ENCODE results near the gene CHSY3.
A peak's percentile ranks its signal among the peaks of the same experiment; 100 is the strongest.

The CHSY3 gene

GRCh38 chr5:129945028-129945427, 40.8 kb downstream of the CHSY3 start:
- DNase-seq (ENCODE audit: low spot score) = no peak
- FAIRE-seq = no peak

GRCh38 chr5:129945774-129946270, 41.6 kb downstream of the CHSY3 start:
- FAIRE-seq (no peak), DNase-seq (ENCODE audit: low spot score) (no peak)

DNA sequence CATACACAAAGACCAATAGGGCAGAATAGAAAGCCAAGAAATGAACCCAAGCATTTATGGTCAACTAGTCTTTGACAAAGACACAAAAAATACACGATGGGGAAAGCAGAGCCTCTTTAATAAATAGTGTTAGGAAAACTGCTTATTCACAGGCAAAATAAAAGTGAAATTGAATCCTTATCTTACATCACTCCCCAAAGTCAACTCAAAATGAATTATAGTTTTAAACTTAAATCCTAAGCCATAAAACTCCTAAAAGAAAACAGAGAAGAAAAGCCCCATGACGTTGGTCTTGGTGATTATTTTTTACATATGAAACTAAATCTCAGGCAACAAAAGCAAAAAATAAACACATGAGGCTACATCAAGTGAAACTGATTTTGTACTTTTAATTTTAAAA, 46.8 kb downstream of the CHSY3 start:
- DNase-seq (ENCODE audit: low spot score) = no peak
- no peak for FAIRE-seq

DNA sequence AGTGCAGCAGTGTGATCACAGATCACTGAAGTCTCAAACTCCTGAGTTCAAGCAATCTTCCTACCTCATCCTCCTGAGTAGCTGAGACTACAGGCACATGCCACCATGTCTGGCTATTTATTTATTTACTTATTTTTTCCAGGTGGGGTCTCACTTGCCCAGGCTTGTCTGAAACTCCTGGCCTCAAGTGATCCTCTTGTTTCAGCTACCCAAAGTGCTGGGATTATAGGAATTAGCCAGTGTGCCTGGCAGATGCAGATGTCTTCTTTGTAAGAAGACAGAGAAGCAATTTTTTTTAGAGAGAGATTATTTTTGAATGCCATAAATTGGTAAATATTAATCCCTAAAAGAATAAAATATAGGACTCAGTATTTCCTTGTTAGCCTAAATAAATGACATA, 54.3 kb downstream of the CHSY3 start:
- FAIRE-seq (no peak), DNase-seq (ENCODE audit: low spot score) (no peak)

DNA sequence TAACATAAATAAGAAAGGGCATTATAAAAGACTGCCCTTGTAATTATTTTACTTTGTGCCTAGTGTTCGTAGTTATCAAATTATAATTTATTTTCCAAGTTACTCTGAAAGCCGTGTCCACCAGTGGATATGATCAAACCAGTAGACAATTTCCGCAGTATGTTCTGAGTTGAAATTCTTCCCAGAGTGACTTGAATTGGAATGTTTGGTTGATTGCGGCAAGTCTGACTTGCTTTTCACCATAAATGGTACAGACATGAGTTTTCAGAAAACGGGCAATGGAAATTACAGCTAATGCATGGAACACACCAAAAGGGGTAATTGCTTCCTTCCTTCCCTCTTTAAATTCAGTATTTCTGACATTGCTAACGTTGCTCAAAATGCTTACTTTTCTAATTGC, 56.6 kb downstream of the CHSY3 start:
- no peak for DNase-seq (ENCODE audit: low spot score)
- no peak for FAIRE-seq

- no peak for FAIRE-seq
- no peak for DNase-seq (ENCODE audit: low spot score)
These were observed 58.2 kb downstream of the CHSY3 start for GRCh38 chr5:129962506-129962905.

GRCh38 chr5:129963359-129963758, 59.1 kb downstream of the CHSY3 start:
- peak; percentile 19 for DNase-seq (ENCODE audit: low spot score)
- no peak for FAIRE-seq

- FAIRE-seq (no peak), DNase-seq (ENCODE audit: low spot score) (no peak)
These were observed 61.8 kb downstream of the CHSY3 start for GRCh38 chr5:129966071-129966470.

GRCh38 chr5:129971714-129972113, 67.4 kb downstream of the CHSY3 start:
- FAIRE-seq = no peak
- DNase-seq (ENCODE audit: low spot score) = no peak

GRCh38 chr5:129972465-129973141, 68.3 kb downstream of the CHSY3 start:
- DNase-seq (ENCODE audit: low spot score) (no peak), FAIRE-seq (no peak)

DNA sequence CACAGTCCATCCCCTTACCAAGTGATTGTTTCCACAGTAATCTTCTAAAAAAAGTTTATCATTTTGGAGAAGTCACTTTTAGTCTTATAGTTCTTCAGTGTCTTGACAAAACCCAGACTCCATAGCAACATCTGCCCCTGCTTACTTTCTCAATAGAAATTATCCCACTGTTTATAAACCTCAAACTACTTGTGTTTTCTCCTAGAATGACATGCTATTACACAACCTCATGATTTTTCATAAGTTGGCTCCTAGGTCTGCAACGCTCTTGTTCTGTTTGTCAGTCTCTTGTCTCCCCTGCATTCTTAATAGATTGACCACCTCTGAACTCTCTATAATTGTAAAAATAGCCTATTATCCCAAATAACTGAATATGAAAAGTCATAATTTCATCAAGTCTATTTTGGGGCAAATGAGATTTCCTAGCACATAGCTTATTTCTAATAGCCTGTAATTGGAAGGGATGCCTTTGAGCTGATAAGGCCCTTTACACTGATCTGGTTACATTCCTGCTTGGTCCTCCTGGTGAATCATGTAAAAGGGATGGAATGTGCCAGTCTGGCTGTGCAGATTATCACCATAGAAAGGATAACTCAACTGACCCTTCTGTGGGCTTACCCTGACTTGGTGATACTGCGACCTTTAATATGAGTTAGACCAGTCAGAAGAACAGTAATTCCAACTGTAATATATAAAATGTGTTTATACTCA, 69.6 kb downstream of the CHSY3 start:
- FAIRE-seq = no peak
- DNase-seq (ENCODE audit: low spot score) = no peak

- FAIRE-seq (no peak), DNase-seq (ENCODE audit: low spot score) (no peak)
These were observed 73.5 kb downstream of the CHSY3 start for GRCh38 chr5:129977810-129978209.

GRCh38 chr5:129978270-129978669, 74.0 kb downstream of the CHSY3 start:
- FAIRE-seq (no peak), DNase-seq (ENCODE audit: low spot score) (no peak)

- FAIRE-seq (no peak), DNase-seq (ENCODE audit: low spot score) (no peak)
These were observed 84.2 kb downstream of the CHSY3 start for GRCh38 chr5:129988453-129988852.

DNA sequence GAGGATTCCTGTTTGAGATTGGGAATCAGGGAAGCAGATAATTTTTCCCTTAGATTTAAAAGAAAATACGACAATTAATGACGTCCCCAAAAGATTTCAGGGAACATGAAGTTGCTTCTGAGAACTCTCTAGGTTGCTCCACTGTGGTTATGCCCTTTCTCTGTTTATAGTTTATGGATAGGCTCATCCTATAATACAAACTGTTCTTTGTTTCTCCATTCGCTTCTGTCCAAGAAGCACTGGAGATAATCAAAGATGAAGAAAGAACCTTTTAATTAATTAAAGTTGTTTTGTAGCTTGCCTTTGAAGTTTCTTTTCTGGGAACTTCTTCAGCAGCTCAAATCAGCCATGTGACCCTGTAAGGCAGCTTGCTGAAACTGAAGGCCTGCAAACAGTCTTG, 87.5 kb downstream of the CHSY3 start:
- DNase-seq (ENCODE audit: low spot score) (no peak), FAIRE-seq (no peak)

DNA sequence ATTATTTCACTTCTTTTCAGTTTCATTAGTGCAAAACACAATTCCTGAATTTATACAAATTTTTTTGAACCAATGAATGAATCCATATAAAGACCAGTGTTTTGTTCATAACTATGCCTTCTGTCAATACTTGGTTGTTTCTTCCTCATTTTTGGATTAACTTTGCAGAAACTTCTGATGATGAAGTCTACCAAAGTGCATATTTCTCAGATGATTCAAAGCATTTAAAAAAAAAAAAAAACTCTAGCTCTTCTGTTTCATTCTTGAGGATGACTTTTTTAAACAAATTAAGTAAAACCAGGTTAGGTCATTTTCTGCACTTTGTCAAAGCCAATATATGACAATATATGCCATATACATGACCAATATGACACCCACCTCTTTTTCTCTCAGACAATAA, 92.6 kb downstream of the CHSY3 start:
- FAIRE-seq = no peak
- no peak for DNase-seq (ENCODE audit: low spot score)

GRCh38 chr5:130000460-130000859, 96.2 kb downstream of the CHSY3 start:
- DNase-seq (ENCODE audit: low spot score) = no peak
- FAIRE-seq = no peak

DNA sequence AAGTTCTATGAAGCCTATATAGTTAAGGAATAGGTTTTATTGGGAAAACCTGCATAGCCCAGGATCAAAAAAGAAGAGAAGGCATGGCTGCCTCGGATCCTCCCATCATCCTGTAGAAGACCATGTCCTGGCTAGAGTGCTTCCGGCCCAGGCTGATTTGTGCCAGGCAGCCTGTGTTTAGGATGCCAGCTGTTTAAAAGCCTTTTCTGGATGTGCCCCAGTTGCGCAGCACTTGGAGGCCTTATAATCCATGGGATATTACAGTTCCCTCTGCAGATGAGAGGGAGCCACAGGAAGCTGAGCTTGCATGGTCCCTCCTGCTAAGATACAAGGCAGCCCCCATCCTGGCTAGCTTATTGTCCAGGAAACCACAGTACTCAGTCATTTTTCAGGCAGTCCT, 97.9 kb downstream of the CHSY3 start:
- DNase-seq (ENCODE audit: low spot score) (no peak), FAIRE-seq (no peak)

DNA sequence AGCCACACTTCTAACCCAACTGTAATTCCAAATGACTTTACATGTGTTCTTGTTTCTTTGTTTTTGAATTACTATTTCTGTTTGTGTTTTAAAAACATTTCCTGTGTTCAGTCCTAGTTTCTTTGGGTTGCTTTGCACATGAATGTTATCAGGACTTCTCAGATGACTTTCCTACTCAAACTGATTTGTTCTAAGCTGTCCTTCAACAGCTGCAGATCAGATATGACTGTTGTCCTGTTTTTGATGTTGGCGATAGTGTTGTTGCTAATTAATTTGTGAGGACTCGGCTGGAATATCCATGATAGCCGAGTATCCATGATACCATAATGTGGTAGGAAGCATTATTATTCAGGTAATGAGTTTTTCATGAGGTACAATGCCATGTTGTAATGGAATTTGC, 98.6 kb downstream of the CHSY3 start:
- FAIRE-seq (no peak), DNase-seq (ENCODE audit: low spot score) (no peak)

- DNase-seq (ENCODE audit: low spot score) (no peak), FAIRE-seq (no peak)
These were observed 107.7 kb downstream of the CHSY3 start for GRCh38 chr5:130011986-130012385.

GRCh38 chr5:130017173-130017572, 112.9 kb downstream of the CHSY3 start:
- FAIRE-seq = no peak
- DNase-seq (ENCODE audit: low spot score) = no peak

GRCh38 chr5:130018641-130019040, 114.4 kb downstream of the CHSY3 start:
- FAIRE-seq (no peak), DNase-seq (ENCODE audit: low spot score) (no peak)

- DNase-seq (ENCODE audit: low spot score) = no peak
- FAIRE-seq = no peak
These were observed 116.7 kb downstream of the CHSY3 start for GRCh38 chr5:130021000-130021399.

Measured in RCC 7860 (cell line).